ENCODE measurements around the gene NUP160.
A peak's percentile ranks its signal among the peaks of the same experiment; 100 is the strongest.
"Not testable (repeated sequence)": the region's sequence is repeated elsewhere in the genome, so short reads cannot be mapped to it uniquely, and the experiment has no call there.

The NUP160 gene

GRCh38 chr11:47860536-47860935, 12.4 kb upstream of the NUP160 start:
- peak; percentile 23 for DNase-seq

GRCh38 chr11:47857892-47858543, 9.9 kb upstream of the NUP160 start:
- no peak for DNase-seq

GRCh38 chr11:47857485-47857884, 9.3 kb upstream of the NUP160 start:
- DNase-seq, result no peak

GRCh38 chr11:47856186-47856585, 8.0 kb upstream of the NUP160 start:
- DNase-seq, result peak; percentile 96

GRCh38 chr11:47854667-47855066, 6.5 kb upstream of the NUP160 start:
- no peak for DNase-seq

- DNase-seq, result no peak
These were observed 3.9 kb upstream of the NUP160 start for GRCh38 chr11:47852053-47852452.

- DNase-seq, result no peak
These were observed 2.2 kb upstream of the NUP160 start for GRCh38 chr11:47850337-47850736.

GRCh38 chr11:47848700-47849155, 578 bp upstream of the NUP160 start:
- DNase-seq, result no peak

- DNase-seq, result no peak
These were observed 636 bp downstream of the NUP160 start for GRCh38 chr11:47847537-47847891.

GRCh38 chr11:47846998-47847397, 1.2 kb downstream of the NUP160 start:
- DNase-seq, result no peak

GRCh38 chr11:47843361-47844055, 4.6 kb downstream of the NUP160 start:
- DNase-seq, result no peak

GRCh38 chr11:47842749-47843148, 5.4 kb downstream of the NUP160 start:
- no peak for DNase-seq

- DNase-seq, result no peak
These were observed 10.2 kb downstream of the NUP160 start for GRCh38 chr11:47837929-47838328.

GRCh38 chr11:47837292-47837691, 10.9 kb downstream of the NUP160 start:
- DNase-seq, result no peak

- not testable (repeated sequence) for DNase-seq
These were observed 18.1 kb downstream of the NUP160 start for GRCh38 chr11:47830013-47830412.

GRCh38 chr11:47828284-47828683, 19.9 kb downstream of the NUP160 start:
- DNase-seq, result no peak

GRCh38 chr11:47822664-47823063, 25.5 kb downstream of the NUP160 start:
- not testable (repeated sequence) for DNase-seq

- no peak for DNase-seq
These were observed 28.4 kb downstream of the NUP160 start for GRCh38 chr11:47819743-47820142.

GRCh38 chr11:47800759-47801158, 47.4 kb downstream of the NUP160 start:
- no peak for DNase-seq

GRCh38 chr11:47797633-47798032, 50.5 kb downstream of the NUP160 start:
- no peak for DNase-seq

GRCh38 chr11:47791774-47792430, 56.2 kb downstream of the NUP160 start:
- DNase-seq, result no peak

- DNase-seq, result not testable (repeated sequence)
These were observed 58.1 kb downstream of the NUP160 start for GRCh38 chr11:47790017-47790416.

GRCh38 chr11:47788181-47788580, 60.0 kb downstream of the NUP160 start:
- DNase-seq, result no peak

GRCh38 chr11:47786373-47786772, 61.8 kb downstream of the NUP160 start:
- DNase-seq, result peak; percentile 14
